KMS-11 (cell line): Measurements from ENCODE around the gene PKD1.

ENCODE experiments used
- H2AFZ ChIP-seq: fragments of 200-600 bp; sonication (generic); 2 replicates; pipeline ENCODE4 v1.6.1; 2016; ENCODE audit warnings: antibody characterized with exemption, mixed run types, low read depth
- H3K27ac ChIP-seq: fragments of 200-600 bp; sonication (generic); 2 replicates; pipeline ENCODE4 v1.6.1; 2016; ENCODE audit warnings: mild to moderate bottlenecking, mixed run types
- H3K27me3 ChIP-seq: fragments of 200-600 bp; sonication (generic); 2 replicates; pipeline ENCODE4 v1.6.1; 2017; ENCODE audit warnings: mild to moderate bottlenecking, low read depth, mixed run types, moderate library complexity; ENCODE audit not compliant: insufficient read depth
- H3K36me3 ChIP-seq: fragments of 200-600 bp; sonication (generic); 2 replicates; pipeline ENCODE4 v1.6.1; 2017; ENCODE audit warnings: mild to moderate bottlenecking, mixed run types; ENCODE audit not compliant: insufficient read depth
- H3K4me1 ChIP-seq: fragments of 200-600 bp; sonication (generic); 2 replicates; pipeline ENCODE4 v1.6.1; 2016; ENCODE audit warnings: mild to moderate bottlenecking, low read depth, mixed run types; ENCODE audit not compliant: poor library complexity, severe bottlenecking
- H3K4me2 ChIP-seq: fragments of 200-600 bp; sonication (generic); 2 replicates; pipeline ENCODE4 v1.7.0; 2016; ENCODE audit warnings: mild to moderate bottlenecking, mixed run types
- H3K4me3 ChIP-seq: fragments of 200-600 bp; sonication (generic); IDR thresholded peaks from 2 replicates; pipeline ENCODE4 v1.6.1; 2017; ENCODE audit warnings: low read depth, low read length, mixed read lengths; ENCODE audit not compliant: insufficient read depth
- H3K79me2 ChIP-seq: fragments of 200-600 bp; sonication (generic); 2 replicates; pipeline ENCODE4 v1.6.1; 2016; ENCODE audit warnings: low read depth, mixed run types; ENCODE audit not compliant: insufficient read depth
- H3K9ac ChIP-seq: fragments of 200-600 bp; sonication (generic); 2 replicates; pipeline ENCODE4 v1.6.1; 2016; ENCODE audit warnings: mild to moderate bottlenecking, mixed run types
- H4K20me1 ChIP-seq: fragments of 200-600 bp; sonication (generic); 2 replicates; pipeline ENCODE4 v1.6.1; 2016; ENCODE audit warnings: mild to moderate bottlenecking, mixed run types; ENCODE audit not compliant: insufficient read depth
- TF ChIP-seq, protein P1 (sequence below): fragments of 200-600 bp; sonication (generic); conservative IDR thresholded peaks from 2 replicates; pipeline ENCODE4 v1.6.1; 2017; ENCODE audit warnings: low read depth, mild to moderate bottlenecking, antibody characterized with exemption, low read length, moderate library complexity, mixed read lengths

Gene PKD1

GRCh38 chr16:2083876-2084780, 51.6 kb downstream of the PKD1 start:
- Histone ChIP-seq H3K36me3 (0 out of 2 replicates have a peak, but pooled peaks cover 3% of the 10 kb centered on the region), H3K9ac (no peak overlapping the region), H3K27ac (no peak overlapping the region)

DNA sequence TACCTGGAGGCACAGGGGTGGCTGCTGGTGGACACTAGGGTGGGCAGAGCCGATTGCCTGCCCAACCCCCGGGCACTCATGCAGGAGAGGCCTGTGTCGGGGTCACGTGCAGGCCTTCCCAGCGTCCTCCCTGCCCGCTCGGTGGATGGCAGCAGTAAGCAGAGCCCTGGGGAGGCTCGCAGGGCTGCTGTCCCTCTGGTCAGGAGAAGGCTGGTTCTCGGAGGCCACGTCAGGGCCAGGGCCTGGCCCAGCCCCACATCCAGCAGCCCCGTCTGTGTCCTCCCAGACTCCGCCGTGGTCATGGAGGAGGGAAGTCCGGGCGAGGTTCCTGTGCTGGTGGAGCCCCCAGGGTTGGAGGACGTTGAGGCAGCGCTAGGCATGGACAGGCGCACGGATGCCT, 52.3 kb downstream of the PKD1 start:
- TF ChIP-seq, protein P1, sequence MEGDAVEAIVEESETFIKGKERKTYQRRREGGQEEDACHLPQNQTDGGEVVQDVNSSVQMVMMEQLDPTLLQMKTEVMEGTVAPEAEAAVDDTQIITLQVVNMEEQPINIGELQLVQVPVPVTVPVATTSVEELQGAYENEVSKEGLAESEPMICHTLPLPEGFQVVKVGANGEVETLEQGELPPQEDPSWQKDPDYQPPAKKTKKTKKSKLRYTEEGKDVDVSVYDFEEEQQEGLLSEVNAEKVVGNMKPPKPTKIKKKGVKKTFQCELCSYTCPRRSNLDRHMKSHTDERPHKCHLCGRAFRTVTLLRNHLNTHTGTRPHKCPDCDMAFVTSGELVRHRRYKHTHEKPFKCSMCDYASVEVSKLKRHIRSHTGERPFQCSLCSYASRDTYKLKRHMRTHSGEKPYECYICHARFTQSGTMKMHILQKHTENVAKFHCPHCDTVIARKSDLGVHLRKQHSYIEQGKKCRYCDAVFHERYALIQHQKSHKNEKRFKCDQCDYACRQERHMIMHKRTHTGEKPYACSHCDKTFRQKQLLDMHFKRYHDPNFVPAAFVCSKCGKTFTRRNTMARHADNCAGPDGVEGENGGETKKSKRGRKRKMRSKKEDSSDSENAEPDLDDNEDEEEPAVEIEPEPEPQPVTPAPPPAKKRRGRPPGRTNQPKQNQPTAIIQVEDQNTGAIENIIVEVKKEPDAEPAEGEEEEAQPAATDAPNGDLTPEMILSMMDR = no peak
- no peak overlapping the region for H3K4me2 ChIP-seq
- no peaks in the 10 kb centered on the region for H3K4me1 ChIP-seq
- H3K27ac ChIP-seq = no peak overlapping the region
- H3K79me2 ChIP-seq = no peaks in the 10 kb centered on the region
- 0 out of 2 replicates have a peak, but pooled peaks cover 3% of the 10 kb centered on the region for H3K36me3 ChIP-seq
- no peak overlapping the region for H2AFZ ChIP-seq
- H3K27me3 ChIP-seq = no peaks in the 10 kb centered on the region
- H3K4me3 ChIP-seq = no peak overlapping the region
- no peaks in the 10 kb centered on the region for H4K20me1 ChIP-seq
- no peak overlapping the region for H3K9ac ChIP-seq

More at GRCh38 chr16:2083876-2084780, 51.6 kb downstream of the PKD1 start:
- Histone ChIP-seq H4K20me1 (no peaks in the 10 kb centered on the region), H3K4me3 (no peak overlapping the region), H3K4me2 (no peak overlapping the region), H3K79me2 (no peaks in the 10 kb centered on the region), H3K4me1 (no peaks in the 10 kb centered on the region), H2AFZ (no peak overlapping the region), H3K27me3 (no peaks in the 10 kb centered on the region)
- TF ChIP-seq, protein P1 = no peak

GRCh38 chr16:2082983-2083364, 52.7 kb downstream of the PKD1 start:
- H3K4me2 ChIP-seq = no peak overlapping the region
- no peak overlapping the region for H3K9ac ChIP-seq
- TF ChIP-seq, protein P1 = no peak
- no peaks in the 10 kb centered on the region for H3K79me2 ChIP-seq
- H2AFZ ChIP-seq = no peak overlapping the region
- 0 out of 2 replicates have a peak, but pooled peaks cover under 1% of the 10 kb centered on the region for H3K36me3 ChIP-seq
- no peaks in the 10 kb centered on the region for H3K27me3 ChIP-seq
- H4K20me1 ChIP-seq = no peaks in the 10 kb centered on the region
- no peak overlapping the region for H3K27ac ChIP-seq
- H3K4me3 ChIP-seq = no peak overlapping the region
- H3K4me1 ChIP-seq = no peaks in the 10 kb centered on the region

- Histone ChIP-seq H3K36me3 (no peaks in the 10 kb centered on the region), H3K27me3 (no peaks in the 10 kb centered on the region), H3K4me1 (no peaks in the 10 kb centered on the region), H3K9ac (no peak overlapping the region), H3K4me3 (no peak overlapping the region), H2AFZ (no peak overlapping the region), H4K20me1 (no peaks in the 10 kb centered on the region), H3K4me2 (no peak overlapping the region), H3K79me2 (no peaks in the 10 kb centered on the region), H3K27ac (no peak overlapping the region)
- TF ChIP-seq, protein P1 = no peak
These were observed 53.3 kb downstream of the PKD1 start for GRCh38 chr16:2082171-2082982.
